Loucy (cell line): ENCODE results near the gene C2orf15.

ENCODE experiments used
- CTCF ChIP-seq: fragments of 200-600 bp; sonication (generic); conservative IDR thresholded peaks from 2 replicates; pipeline ENCODE4 v1.5.1; 2014; ENCODE audit warnings: mild to moderate bottlenecking, antibody characterized with exemption, low read length
- EZH2phosphoT487 ChIP-seq: fragments of 200-600 bp; IDR thresholded peaks from 2 replicates; pipeline ENCODE4 v1.6.1; 2018; ENCODE audit warnings: antibody characterized with exemption, mild to moderate bottlenecking, moderate library complexity, borderline replicate concordance

DNA sequence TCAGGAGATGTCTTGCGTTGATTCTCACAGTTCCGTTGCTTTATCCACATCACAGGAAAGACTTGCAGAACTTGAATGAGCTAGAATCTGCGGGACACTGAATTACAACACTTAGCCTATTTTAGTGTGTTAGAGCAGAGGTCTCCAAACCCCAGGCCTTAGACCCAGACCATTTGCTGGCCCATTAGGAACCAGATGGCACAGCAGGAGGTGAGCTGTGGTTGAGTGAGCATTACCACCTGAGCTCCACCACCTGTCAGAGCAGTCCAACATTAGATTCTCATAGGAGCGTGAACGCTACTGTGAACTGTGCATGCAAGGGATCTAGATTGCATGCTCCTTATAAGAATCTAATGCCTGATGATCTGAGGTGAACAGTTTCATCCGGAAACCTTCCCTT lies 43.3 kb downstream of the C2orf15 start:
- no peak for TF ChIP-seq CTCF
- no peak for TF ChIP-seq EZH2phosphoT487
